AG08396 (cell line): ENCODE results near the gene P2RY13.

Experiments used
- DNase-seq: peaks from one replicate; pipeline ENCODE4 v3.0.0; 2012; ENCODE audit warnings: low spot score, mixed read lengths

P2RY13 gene

DNA sequence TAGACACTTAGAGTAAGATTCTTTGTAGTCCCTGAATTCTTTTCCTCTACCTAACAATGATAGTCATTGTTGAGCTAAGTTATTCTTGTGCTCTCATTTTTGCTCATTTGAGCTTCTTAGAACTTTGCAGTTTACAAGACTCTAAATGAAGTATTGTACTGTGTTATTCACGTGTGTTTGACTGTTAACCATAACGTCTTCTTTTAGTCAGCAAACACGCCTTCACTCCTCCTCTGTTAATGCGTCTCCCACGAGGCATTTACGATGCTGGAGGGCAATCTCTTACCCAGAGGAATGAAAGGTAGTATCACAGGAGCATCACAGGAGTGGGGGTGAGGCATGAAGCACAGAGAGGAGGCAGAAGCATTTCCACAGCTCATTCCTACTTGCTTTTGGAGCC, 36.2 kb downstream of the P2RY13 start:
- DNase-seq: no peak

DNA sequence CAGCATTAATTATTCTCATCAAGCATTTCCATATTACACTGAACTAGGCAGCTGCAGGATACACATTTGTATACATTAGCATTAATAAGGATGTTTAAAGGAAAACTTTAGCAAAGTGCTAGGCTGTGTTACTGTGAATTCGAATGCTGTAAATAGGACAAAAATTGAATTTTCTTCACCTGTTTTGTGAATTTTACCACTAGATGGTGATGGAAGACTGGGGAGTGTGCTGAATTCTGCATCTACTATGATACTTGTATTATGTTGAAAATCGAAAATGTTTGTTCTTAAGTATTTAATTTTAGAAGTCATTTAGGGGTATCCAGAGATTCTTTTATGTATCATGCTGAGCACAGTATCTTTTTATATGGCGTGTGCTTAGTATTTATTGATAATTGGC, 38.7 kb downstream of the P2RY13 start:
- DNase-seq: peak; percentile 9

DNA sequence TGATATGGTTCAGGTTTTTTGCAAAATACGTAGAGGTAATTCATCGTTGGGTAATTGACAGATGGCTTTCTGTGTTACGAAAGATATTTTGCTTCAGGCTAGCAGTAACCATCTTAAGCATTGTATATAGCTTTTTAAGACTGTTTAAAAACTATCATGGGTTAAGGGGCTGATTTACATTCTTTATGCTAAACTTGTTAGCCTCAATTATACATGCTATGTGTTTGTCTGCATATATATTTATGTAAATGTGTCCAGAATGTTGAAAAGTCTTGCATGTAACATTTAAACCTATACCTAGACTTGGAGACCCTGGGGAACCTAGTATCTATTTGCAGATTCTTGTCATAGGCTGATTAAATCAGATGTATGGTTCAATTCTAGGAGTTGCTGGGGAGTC, 39.9 kb downstream of the P2RY13 start:
- no peak for DNase-seq

DNA sequence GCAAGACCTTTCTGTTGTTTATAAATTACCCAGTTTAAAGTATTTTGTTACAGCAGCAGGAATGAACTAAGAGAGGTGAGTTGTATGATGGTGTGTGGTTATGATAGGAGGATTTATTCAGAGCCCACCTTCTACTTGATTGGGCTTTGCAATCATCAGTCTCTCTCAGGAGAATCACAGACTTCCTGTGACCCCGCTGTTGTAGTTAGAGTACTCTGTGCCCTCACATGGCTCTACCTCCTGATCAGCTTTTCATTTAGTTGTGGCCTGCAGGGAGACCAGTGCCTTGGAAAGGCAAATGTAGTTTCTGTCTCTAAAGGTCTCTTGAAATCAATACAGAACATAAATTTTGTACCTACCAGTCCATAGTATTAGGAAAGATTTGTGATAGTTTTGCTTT, 43.4 kb downstream of the P2RY13 start:
- no peak for DNase-seq

DNA sequence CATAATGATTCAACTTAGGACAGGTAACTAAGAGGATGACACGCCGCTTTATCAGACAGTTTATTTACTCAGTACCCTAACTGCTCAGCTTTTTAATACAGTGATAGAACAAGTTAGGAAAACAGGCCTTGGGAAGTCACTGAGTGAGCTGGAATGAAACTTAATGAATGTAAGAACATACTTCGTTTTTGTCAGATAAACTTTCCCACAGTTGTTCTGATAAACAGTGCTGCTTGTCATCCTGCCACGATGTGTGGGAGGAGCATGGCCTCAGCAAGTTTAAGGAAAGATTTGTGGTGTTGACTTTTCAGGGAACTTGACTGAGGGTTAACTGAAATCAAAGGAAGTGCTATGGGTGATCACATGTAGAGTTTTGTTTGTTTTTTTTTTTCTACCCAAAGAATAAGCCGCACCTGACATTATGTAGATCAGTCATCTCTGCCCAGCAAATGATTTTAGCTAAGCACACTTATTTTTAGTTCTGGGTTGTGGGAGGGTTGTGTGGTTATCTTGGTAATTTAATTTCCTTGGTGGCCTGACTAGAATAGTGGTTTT, 45.4 kb downstream of the P2RY13 start:
- DNase-seq: peak; percentile 7

DNA sequence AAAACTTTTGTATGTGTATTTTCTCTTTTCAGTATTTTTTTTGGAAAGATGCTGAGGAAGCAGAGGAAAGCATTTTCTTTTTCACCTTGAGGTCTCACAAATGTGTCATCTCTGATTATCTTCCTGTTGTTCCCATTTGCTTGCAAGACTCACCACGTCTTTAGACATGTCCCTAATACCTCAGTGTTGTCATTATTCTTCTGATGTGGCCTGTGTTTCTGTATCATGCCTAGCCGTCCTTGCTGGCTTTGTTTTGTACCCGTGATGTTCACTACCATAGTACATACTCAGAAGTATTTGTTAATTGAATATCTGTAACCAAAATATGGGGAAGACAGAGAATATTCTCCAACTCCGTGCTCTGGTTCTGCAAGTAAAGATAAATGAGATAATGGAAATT, 46.0 kb downstream of the P2RY13 start:
- DNase-seq: no peak

DNA sequence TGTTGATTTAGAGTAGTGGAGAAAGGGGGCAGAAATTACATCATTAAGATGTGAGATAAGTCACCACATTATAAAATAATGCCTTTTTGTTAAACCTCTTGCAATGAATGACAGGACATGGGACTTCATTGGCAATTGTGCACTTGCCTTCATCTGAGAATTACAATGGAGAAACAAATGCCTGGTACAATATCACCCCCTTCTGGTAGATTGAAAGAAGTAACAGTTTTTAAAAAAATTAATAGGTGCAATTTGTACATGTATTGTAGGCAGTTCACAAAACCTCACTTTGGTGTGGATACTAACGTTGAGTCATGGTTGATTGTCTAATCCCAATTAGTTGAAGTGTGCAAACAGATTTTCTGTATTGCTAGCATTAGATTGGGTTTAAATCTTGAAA, 46.4 kb downstream of the P2RY13 start:
- DNase-seq: peak; percentile 35

DNA sequence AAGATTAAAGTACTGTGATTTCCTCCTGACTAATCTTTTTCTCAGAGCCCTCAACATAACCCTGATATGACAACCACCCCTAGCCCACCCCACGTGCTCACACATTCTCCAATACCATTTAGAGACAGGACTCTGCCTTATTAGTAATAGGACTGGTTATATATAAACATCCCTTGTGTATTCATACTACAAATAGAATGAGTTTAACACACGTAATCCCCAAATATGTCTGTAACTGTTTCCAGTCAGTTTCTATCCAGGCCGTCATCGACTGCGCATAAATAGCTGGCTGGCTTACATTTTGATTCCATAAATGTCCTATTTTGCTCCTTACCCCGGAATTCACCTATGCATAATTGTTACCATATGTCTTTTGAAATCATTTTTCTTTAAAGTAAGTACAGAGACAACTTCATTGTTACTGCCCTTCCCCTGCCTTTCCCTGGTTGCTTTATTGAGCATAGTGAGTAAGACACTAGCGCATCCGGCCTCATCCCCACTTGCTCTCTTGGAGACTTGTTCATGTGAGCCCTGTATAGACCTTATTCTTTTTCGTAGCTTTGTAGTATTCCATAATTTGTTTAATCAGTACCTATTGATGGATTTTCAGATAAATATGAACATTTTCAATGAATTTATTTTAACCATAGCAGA, 47.6 kb downstream of the P2RY13 start:
- no peak for DNase-seq

DNA sequence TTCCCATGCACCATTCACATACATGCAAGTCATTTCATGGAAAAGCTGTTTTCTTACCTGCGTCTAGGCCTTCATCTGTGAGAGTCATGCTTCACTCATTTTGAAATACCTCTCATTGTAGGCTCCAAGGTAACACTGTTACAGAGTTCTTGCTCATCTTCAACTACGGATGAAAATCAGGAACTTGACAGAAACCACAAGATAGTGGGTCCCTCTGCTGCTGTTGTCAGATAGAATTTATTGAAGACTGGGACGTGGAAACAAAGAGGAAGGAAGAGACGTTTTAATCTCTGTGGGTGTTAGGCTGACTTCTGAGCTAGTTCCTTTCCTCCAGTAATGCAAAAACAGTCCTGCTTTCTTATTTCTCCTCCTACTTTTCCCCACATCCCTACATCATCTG, 51.1 kb downstream of the P2RY13 start, which contains the start of gene P2RY14:
TSS of gene P2RY14 (minus strand) at position 313 of the 400 bp plus-strand sequence. CDS start 64,226 bp downstream, outside the sequence.
- no peak for DNase-seq

DNA sequence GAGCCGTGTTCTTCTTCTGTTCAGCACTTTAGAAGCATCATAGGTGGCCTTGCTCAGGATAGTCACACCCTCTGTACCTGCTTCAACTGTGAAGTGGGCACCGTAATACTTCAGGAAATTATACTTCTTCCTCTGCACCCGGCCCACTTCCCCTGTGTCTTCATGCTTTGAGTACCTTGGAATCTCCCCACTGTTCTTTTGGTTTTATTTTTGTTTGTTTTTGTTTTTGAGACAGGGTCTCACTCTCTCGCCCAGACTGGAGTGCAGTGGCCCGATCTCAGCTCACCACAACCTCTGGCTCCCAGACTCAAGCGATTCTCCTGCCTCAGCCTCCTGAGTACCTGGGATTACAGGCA, 52.7 kb downstream of the P2RY13 start:
- no peak for DNase-seq
